GM23338 (cell line): ENCODE results near the gene FOXP1. TPM values are rescaled to one million over a fixed set of nuclear protein-coding genes. Genes with fewer than 3 reads are reported as not detected.

Experiments
- ATAC-seq: fragments of 200-7000 bp; cut with Tn5 transposase; 3 replicates; pipeline ENCODE4 v1.9.1; 2020
- DNase-seq: peaks from one replicate; pipeline ENCODE4 v3.0.0-alpha.2; 2015; ENCODE audit warnings: low spot score
- H2AFZ ChIP-seq: fragments of 200-600 bp; sonication (generic); 2 replicates; pipeline ENCODE4 v1.8.0; 2016; ENCODE audit warnings: antibody characterized with exemption, mild to moderate bottlenecking, moderate library complexity
- H3F3A ChIP-seq: fragments of 200-600 bp; sonication (generic); replicated peaks from 2 replicates; pipeline ENCODE4 v1.8.0; 2017; ENCODE audit warnings: antibody characterized with exemption, mixed run types, low read depth
- H3K27ac ChIP-seq: fragments of 200-600 bp; sonication (generic); 2 replicates; pipeline ENCODE4 v1.6.1; 2016; ENCODE audit warnings: low read depth
- H3K27me3 ChIP-seq: fragments of 200-600 bp; sonication (generic); 2 replicates; pipeline ENCODE4 v1.8.0; 2016; ENCODE audit warnings: mild to moderate bottlenecking, mixed run types, moderate library complexity; ENCODE audit not compliant: insufficient read depth
- H3K36me3 ChIP-seq: fragments of 200-600 bp; sonication (generic); 2 replicates; pipeline ENCODE4 v1.8.0; 2016; ENCODE audit warnings: mild to moderate bottlenecking; ENCODE audit not compliant: insufficient read depth
- H3K4me1 ChIP-seq: fragments of 200-600 bp; sonication (generic); 2 replicates; pipeline ENCODE4 v1.8.0; 2016; ENCODE audit warnings: mild to moderate bottlenecking, moderate library complexity; ENCODE audit not compliant: insufficient read depth
- H3K4me2 ChIP-seq: fragments of 200-600 bp; sonication (generic); 2 replicates; pipeline ENCODE4 v1.7.1; 2017; ENCODE audit warnings: mixed run types
- H3K4me3 ChIP-seq: fragments of 200-600 bp; sonication (generic); 2 replicates; pipeline ENCODE4 v1.6.1; 2016; ENCODE audit warnings: mixed run types
- H3K79me2 ChIP-seq: fragments of 200-600 bp; sonication (generic); replicated peaks from 2 replicates; pipeline ENCODE4 v1.8.0; 2017; ENCODE audit warnings: mild to moderate bottlenecking; ENCODE audit not compliant: insufficient read depth
- H3K9me2 ChIP-seq: fragments of 200-600 bp; sonication (generic); 2 replicates; pipeline ENCODE4 v1.8.0; 2017; ENCODE audit not compliant: insufficient read depth
- H4K20me1 ChIP-seq: fragments of 200-600 bp; sonication (generic); replicated peaks from 2 replicates; pipeline ENCODE4 v1.8.0; 2017; ENCODE audit warnings: mild to moderate bottlenecking; ENCODE audit not compliant: insufficient read depth
- H3K27ac Mint-ChIP-seq: 2 replicates; pipeline ENCODE4 v1.8.0; 2020; ENCODE audit warnings: inconsistent platforms, mild to moderate bottlenecking, moderate library complexity, mixed read lengths
- H3K27me3 Mint-ChIP-seq: 3 replicates; pipeline ENCODE4 v1.8.0; 2022; ENCODE audit warnings: low read depth, mild to moderate bottlenecking, moderate library complexity, mixed read lengths, inconsistent platforms; ENCODE audit not compliant: insufficient read depth, poor library complexity
- H3K36me3 Mint-ChIP-seq: 3 replicates; pipeline ENCODE4 v1.8.0; 2021; ENCODE audit warnings: low read depth, mild to moderate bottlenecking, inconsistent platforms, moderate library complexity, mixed read lengths
- H3K4me1 Mint-ChIP-seq: 3 replicates; pipeline ENCODE4 v1.8.0; 2020; ENCODE audit warnings: mild to moderate bottlenecking, inconsistent platforms, mixed read lengths
- H3K4me3 Mint-ChIP-seq: 3 replicates; pipeline ENCODE4 v1.8.0; 2021; ENCODE audit warnings: moderate library complexity, mild to moderate bottlenecking, inconsistent platforms, mixed read lengths
- H3K9me3 Mint-ChIP-seq: 3 replicates; pipeline ENCODE4 v1.8.0; 2020; ENCODE audit warnings: moderate library complexity, mild to moderate bottlenecking, inconsistent platforms, mixed read lengths
- CREB1 ChIP-seq: fragments of 250-450 bp; sonication (Bioruptor Pico); IDR thresholded peaks from 2 replicates; pipeline ENCODE4 v1.5.0; 2020; ENCODE audit warnings: low read depth, mild to moderate bottlenecking, moderate library complexity
- EZH2 ChIP-seq: fragments of 200-600 bp; sonication (generic); IDR thresholded peaks from one replicate; pipeline ENCODE4 v1.8.0; 2017; ENCODE audit warnings: antibody characterized with exemption, mild to moderate bottlenecking, low read depth; ENCODE audit not compliant: unreplicated experiment
- EZH2phosphoT487 ChIP-seq: fragments of 200-600 bp; sonication (generic); IDR thresholded peaks from one replicate; pipeline ENCODE4 v1.8.1; 2018; ENCODE audit warnings: antibody characterized with exemption; ENCODE audit not compliant: unreplicated experiment
- JUNB ChIP-seq: IDR thresholded peaks from one replicate; pipeline ENCODE4 v1.6.1; 2016; ENCODE audit warnings: antibody characterized with exemption; ENCODE audit not compliant: unreplicated experiment
- NANOG ChIP-seq: IDR thresholded peaks from 2 replicates; pipeline ENCODE4 v1.6.1; 2016; ENCODE audit warnings: antibody characterized with exemption, borderline replicate concordance
- POLR2AphosphoS5 ChIP-seq: IDR thresholded peaks from 2 replicates; pipeline ENCODE4 v1.6.1; 2016; ENCODE audit warnings: antibody characterized with exemption, low read depth
- STAT1 ChIP-seq: IDR thresholded peaks from one replicate; pipeline ENCODE4 v1.6.1; 2016; ENCODE audit warnings: antibody characterized with exemption; ENCODE audit not compliant: unreplicated experiment
- polyA plus RNA-seq: library from polyadenylated mRNA; unstranded; fragments of >200 nt; fragmentation: Nextera tagmentation; extraction: Ambion mirVana; gene quantifications from 2 replicates; pipeline ENCODE4 v1.2.1, GENCODE V29; 2016
- total RNA-seq: library from RNA; depleted of rRNA; stranded (reverse); fragments of >200 nt; shearing (Covaris generic); gene quantifications from 2 replicates; pipeline ENCODE4 v1.2.3, GENCODE V29; 2014
- TF ChIP-seq, protein P1 (sequence below): fragments of 250-450 bp; sonication (Bioruptor Pico); IDR thresholded peaks from 2 replicates; pipeline ENCODE4 v1.5.0; 2020; ENCODE audit warnings: mild to moderate bottlenecking, moderate library complexity
- TF ChIP-seq, protein P2 (sequence below), 2 experiments: fragments of 200-600 bp in 1 of 2; sonication (generic) in 1 of 2; conservative IDR thresholded peaks; 2 replicates each; pipeline versions ENCODE4 v1.5.1 to v1.6.1; 2016 to 2017; ENCODE audit warnings: antibody characterized with exemption in 2 of 2, low read depth in 2 of 2, mild to moderate bottlenecking in 2 of 2, moderate library complexity in 1 of 2
- TF ChIP-seq, protein P3 (sequence below): IDR thresholded peaks from 2 replicates; pipeline ENCODE4 v1.6.1; 2016; ENCODE audit warnings: antibody characterized with exemption
- TF ChIP-seq, protein P4 (sequence below): IDR thresholded peaks from one replicate; pipeline ENCODE4 v1.6.1; 2018; ENCODE audit warnings: antibody characterized with exemption; ENCODE audit not compliant: unreplicated experiment

The FOXP1 gene
- total and polyA plus RNA-seq, 2 experiments from 2014 or later: 32.9 to 35.5 TPM

DNA sequence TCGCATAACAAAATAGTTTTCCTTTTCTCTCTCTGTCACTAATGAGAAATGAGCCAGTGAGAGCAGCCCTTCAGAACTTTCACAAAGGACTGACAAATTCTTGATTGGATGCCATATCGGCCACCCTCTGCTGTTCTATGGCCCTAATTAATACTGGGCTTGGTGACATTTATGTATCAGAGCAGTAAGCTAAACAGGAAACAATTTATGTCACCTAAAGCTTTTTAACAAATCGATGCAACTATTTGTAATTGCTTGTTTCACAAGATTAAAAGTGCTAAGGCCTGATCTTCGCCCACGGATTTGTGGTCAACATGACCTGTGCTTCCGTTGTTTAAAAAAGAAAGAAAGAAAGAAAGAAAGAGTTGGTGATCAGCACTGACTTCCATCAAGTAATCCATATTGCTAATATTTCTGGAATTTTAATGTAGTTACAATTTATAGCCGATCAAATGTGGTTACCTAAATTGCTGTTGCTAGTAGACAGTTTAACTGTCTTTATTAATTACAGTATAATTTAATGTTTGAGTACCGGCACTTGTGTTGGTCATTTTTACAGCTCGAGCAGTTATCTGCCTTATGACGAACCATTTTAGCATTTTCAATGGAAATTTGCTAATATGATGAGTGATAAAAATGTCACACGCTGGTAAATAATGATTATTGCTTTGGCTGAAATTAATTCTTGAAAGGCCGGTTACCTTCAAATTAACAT is 631.3 kb downstream of the FOXP1 start:
- no peak for DNase-seq
- peaks cover 1% of the 10 kb centered on the region for H3K27me3 Mint-ChIP-seq
- Histone ChIP-seq H2AFZ (no peak overlapping the region), H3K4me3 (no peak overlapping the region), H3K4me1 (peaks cover 16% of the 10 kb centered on the region), H4K20me1 (no peaks in the 10 kb centered on the region), H3K36me3 (no peaks in the 10 kb centered on the region), H3F3A (no peaks in the 10 kb centered on the region), H3K27me3 (no peaks in the 10 kb centered on the region), H3K9me2 (no peaks in the 10 kb centered on the region), H3K79me2 (no peaks in the 10 kb centered on the region), H3K4me2 (no peak overlapping the region), H3K27ac (no peak overlapping the region)
- no peak for TF ChIP-seq STAT1
- TF ChIP-seq, protein P1, sequence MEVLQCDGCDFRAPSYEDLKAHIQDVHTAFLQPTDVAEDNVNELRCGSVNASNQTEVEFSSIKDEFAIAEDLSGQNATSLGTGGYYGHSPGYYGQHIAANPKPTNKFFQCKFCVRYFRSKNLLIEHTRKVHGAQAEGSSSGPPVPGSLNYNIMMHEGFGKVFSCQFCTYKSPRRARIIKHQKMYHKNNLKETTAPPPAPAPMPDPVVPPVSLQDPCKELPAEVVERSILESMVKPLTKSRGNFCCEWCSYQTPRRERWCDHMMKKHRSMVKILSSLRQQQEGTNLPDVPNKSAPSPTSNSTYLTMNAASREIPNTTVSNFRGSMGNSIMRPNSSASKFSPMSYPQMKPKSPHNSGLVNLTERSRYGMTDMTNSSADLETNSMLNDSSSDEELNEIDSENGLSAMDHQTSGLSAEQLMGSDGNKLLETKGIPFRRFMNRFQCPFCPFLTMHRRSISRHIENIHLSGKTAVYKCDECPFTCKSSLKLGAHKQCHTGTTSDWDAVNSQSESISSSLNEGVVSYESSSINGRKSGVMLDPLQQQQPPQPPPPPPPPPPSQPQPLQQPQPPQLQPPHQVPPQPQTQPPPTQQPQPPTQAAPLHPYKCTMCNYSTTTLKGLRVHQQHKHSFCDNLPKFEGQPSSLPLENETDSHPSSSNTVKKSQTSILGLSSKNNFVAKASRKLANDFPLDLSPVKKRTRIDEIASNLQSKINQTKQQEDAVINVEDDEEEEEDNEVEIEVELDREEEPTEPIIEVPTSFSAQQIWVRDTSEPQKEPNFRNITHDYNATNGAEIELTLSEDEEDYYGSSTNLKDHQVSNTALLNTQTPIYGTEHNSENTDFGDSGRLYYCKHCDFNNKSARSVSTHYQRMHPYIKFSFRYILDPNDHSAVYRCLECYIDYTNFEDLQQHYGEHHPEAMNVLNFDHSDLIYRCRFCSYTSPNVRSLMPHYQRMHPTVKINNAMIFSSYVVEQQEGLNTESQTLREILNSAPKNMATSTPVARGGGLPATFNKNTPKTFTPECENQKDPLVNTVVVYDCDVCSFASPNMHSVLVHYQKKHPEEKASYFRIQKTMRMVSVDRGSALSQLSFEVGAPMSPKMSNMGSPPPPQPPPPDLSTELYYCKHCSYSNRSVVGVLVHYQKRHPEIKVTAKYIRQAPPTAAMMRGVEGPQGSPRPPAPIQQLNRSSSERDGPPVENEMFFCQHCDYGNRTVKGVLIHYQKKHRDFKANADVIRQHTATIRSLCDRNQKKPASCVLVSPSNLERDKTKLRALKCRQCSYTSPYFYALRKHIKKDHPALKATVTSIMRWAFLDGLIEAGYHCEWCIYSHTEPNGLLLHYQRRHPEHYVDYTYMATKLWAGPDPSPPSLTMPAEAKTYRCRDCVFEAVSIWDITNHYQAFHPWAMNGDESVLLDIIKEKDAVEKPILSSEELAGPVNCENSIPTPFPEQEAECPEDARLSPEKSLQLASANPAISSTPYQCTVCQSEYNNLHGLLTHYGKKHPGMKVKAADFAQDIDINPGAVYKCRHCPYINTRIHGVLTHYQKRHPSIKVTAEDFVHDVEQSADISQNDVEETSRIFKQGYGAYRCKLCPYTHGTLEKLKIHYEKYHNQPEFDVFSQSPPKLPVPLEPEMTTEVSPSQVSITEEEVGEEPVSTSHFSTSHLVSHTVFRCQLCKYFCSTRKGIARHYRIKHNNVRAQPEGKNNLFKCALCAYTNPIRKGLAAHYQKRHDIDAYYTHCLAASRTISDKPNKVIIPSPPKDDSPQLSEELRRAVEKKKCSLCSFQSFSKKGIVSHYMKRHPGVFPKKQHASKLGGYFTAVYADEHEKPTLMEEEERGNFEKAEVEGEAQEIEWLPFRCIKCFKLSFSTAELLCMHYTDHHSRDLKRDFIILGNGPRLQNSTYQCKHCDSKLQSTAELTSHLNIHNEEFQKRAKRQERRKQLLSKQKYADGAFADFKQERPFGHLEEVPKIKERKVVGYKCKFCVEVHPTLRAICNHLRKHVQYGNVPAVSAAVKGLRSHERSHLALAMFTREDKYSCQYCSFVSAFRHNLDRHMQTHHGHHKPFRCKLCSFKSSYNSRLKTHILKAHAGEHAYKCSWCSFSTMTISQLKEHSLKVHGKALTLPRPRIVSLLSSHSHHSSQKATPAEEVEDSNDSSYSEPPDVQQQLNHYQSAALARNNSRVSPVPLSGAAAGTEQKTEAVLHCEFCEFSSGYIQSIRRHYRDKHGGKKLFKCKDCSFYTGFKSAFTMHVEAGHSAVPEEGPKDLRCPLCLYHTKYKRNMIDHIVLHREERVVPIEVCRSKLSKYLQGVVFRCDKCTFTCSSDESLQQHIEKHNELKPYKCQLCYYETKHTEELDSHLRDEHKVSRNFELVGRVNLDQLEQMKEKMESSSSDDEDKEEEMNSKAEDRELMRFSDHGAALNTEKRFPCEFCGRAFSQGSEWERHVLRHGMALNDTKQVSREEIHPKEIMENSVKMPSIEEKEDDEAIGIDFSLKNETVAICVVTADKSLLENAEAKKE: no peak
- TF ChIP-seq EZH2: no peak
- TF ChIP-seq, protein P2, sequence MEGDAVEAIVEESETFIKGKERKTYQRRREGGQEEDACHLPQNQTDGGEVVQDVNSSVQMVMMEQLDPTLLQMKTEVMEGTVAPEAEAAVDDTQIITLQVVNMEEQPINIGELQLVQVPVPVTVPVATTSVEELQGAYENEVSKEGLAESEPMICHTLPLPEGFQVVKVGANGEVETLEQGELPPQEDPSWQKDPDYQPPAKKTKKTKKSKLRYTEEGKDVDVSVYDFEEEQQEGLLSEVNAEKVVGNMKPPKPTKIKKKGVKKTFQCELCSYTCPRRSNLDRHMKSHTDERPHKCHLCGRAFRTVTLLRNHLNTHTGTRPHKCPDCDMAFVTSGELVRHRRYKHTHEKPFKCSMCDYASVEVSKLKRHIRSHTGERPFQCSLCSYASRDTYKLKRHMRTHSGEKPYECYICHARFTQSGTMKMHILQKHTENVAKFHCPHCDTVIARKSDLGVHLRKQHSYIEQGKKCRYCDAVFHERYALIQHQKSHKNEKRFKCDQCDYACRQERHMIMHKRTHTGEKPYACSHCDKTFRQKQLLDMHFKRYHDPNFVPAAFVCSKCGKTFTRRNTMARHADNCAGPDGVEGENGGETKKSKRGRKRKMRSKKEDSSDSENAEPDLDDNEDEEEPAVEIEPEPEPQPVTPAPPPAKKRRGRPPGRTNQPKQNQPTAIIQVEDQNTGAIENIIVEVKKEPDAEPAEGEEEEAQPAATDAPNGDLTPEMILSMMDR (conservative IDR thresholded peaks at IDR 0.05; ENCODE audit: low read depth in 2 of 2): no peak
- no peak for TF ChIP-seq EZH2phosphoT487
- TF ChIP-seq CREB1 (CRISPR knock-in tag): no peak
- TF ChIP-seq, protein P3, sequence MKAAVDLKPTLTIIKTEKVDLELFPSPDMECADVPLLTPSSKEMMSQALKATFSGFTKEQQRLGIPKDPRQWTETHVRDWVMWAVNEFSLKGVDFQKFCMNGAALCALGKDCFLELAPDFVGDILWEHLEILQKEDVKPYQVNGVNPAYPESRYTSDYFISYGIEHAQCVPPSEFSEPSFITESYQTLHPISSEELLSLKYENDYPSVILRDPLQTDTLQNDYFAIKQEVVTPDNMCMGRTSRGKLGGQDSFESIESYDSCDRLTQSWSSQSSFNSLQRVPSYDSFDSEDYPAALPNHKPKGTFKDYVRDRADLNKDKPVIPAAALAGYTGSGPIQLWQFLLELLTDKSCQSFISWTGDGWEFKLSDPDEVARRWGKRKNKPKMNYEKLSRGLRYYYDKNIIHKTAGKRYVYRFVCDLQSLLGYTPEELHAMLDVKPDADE: no peak
- no peak for TF ChIP-seq JUNB
- no peak for TF ChIP-seq NANOG
- TF ChIP-seq POLR2AphosphoS5: no peak
- TF ChIP-seq, protein P4, sequence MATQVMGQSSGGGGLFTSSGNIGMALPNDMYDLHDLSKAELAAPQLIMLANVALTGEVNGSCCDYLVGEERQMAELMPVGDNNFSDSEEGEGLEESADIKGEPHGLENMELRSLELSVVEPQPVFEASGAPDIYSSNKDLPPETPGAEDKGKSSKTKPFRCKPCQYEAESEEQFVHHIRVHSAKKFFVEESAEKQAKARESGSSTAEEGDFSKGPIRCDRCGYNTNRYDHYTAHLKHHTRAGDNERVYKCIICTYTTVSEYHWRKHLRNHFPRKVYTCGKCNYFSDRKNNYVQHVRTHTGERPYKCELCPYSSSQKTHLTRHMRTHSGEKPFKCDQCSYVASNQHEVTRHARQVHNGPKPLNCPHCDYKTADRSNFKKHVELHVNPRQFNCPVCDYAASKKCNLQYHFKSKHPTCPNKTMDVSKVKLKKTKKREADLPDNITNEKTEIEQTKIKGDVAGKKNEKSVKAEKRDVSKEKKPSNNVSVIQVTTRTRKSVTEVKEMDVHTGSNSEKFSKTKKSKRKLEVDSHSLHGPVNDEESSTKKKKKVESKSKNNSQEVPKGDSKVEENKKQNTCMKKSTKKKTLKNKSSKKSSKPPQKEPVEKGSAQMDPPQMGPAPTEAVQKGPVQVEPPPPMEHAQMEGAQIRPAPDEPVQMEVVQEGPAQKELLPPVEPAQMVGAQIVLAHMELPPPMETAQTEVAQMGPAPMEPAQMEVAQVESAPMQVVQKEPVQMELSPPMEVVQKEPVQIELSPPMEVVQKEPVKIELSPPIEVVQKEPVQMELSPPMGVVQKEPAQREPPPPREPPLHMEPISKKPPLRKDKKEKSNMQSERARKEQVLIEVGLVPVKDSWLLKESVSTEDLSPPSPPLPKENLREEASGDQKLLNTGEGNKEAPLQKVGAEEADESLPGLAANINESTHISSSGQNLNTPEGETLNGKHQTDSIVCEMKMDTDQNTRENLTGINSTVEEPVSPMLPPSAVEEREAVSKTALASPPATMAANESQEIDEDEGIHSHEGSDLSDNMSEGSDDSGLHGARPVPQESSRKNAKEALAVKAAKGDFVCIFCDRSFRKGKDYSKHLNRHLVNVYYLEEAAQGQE: no peak
- peaks cover 23% of the 10 kb centered on the region for H3K4me1 Mint-ChIP-seq
- 0 out of 2 replicates have a peak overlapping the region, but pooled peaks have one; percentile 3 for H3K27ac Mint-ChIP-seq
- H3K9me3 Mint-ChIP-seq: no peaks in the 10 kb centered on the region
- no peak overlapping the region for H3K4me3 Mint-ChIP-seq
- ATAC-seq: no peak
- no peaks in the 10 kb centered on the region for H3K36me3 Mint-ChIP-seq
